H1 (cell line): ENCODE results near the gene TMEM269.

Experiments used
- BRCA1 ChIP-seq: IDR thresholded peaks from 2 replicates; pipeline ENCODE4 v1.6.1; 2012; ENCODE audit warnings: low read depth, low read length, improper control_type of control experiment
- EZH2 ChIP-seq: fragments of 200-600 bp; sonication (generic); IDR thresholded peaks from 2 replicates; pipeline ENCODE4 v1.7.1; 2012; ENCODE audit warnings: low read depth, mild to moderate bottlenecking, moderate library complexity, low read length, inconsistent platforms; ENCODE audit not compliant: severe bottlenecking
- FOSL1 ChIP-seq: IDR thresholded peaks from 2 replicates; pipeline ENCODE4 v1.6.1; 2011; ENCODE audit warnings: mild to moderate bottlenecking, low read depth, low read length, moderate library complexity; ENCODE audit not compliant: insufficient read depth
- HDAC6 ChIP-seq: IDR thresholded peaks from one replicate; pipeline ENCODE4 v1.7.1; 2012; ENCODE audit warnings: low read depth, mild to moderate bottlenecking, inconsistent platforms, low read length, moderate library complexity
- NRF1 ChIP-seq: IDR thresholded peaks from 2 replicates; pipeline ENCODE4 v1.6.1; 2011; ENCODE audit warnings: mild to moderate bottlenecking, low read depth, low read length, improper control_type of control experiment
- PHF8 ChIP-seq: fragments of 200-600 bp; sonication (generic); conservative IDR thresholded peaks from 2 replicates; pipeline ENCODE4 v1.7.1; 2012; ENCODE audit warnings: low read depth, mild to moderate bottlenecking, inconsistent platforms, low read length, moderate library complexity
- POLR2AphosphoS5 ChIP-seq: IDR thresholded peaks from 2 replicates; pipeline ENCODE4 v1.6.1; 2011; ENCODE audit warnings: low read depth, low read length
- RAD21 ChIP-seq, 2 experiments: IDR thresholded peaks in 1 of 2; conservative IDR thresholded peaks in 1 of 2; 2 replicates each; pipeline ENCODE4 v1.6.1; 2011; ENCODE audit warnings: low read depth in 2 of 2, low read length in 2 of 2, improper control_type of control experiment in 1 of 2, inconsistent platforms in 1 of 2, mild to moderate bottlenecking in 1 of 2, moderate library complexity in 1 of 2
- RBBP5 ChIP-seq: IDR thresholded peaks from 2 replicates; pipeline ENCODE4 v1.7.1; 2012; ENCODE audit warnings: low read depth, mild to moderate bottlenecking, inconsistent platforms, low read length, moderate library complexity, borderline replicate concordance
- SUZ12 ChIP-seq: fragments of 200-600 bp; sonication (generic); IDR thresholded peaks from 2 replicates; pipeline ENCODE4 v1.6.1; 2012; ENCODE audit warnings: mild to moderate bottlenecking, inconsistent platforms, low read length, moderate library complexity, mixed read lengths
- TEAD4 ChIP-seq: IDR thresholded peaks from 2 replicates; pipeline ENCODE4 v1.6.1; 2012; ENCODE audit warnings: low read depth, low read length, inconsistent platforms, mixed read lengths
- YY1 ChIP-seq: IDR thresholded peaks from 2 replicates; pipeline ENCODE4 v1.6.1; 2011; ENCODE audit warnings: low read depth, mild to moderate bottlenecking, low read length

DNA sequence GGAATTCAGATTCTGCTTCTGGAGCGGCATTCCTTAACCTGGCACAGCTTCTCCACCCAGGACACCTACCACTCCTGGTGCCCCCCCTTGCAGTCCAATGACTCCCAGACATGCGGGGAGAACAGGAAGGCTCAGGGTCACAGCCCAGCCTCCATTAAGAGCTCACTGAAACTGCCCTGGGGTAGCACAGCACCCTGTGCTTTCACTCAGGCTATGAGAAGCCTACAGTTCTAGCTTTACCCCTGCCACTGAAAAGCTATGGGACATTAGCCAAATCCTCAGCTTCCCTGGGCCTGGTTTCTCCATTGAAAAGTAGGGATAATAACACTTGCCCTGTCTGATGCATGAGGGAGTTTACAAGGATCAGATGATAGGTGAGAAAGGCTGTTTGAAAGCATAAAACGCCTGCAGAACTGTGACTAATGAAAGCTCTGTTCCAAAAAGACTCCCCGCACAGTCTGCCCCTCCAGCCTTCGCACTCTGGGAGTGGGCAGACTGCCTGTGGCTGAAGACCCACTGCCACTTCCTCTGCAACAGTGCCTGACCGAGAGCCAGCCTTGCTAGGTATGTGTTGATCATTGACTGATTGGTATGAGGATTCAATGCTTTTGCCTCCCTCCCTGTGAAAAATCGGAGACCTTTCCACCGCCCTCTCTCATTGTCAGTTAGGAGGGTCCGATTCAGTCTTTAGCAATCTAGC is 42.0 kb upstream of the TMEM269 start:
- no peak for TF ChIP-seq BRCA1
- no peak for TF ChIP-seq PHF8
- TF ChIP-seq RAD21 (IDR thresholded peaks at IDR 0.05 in 1 of 2, conservative IDR thresholded peaks at IDR 0.05 in 1 of 2; ENCODE audit: low read depth in 2 of 2, low read length in 2 of 2): no peak
- no peak for TF ChIP-seq HDAC6
- TF ChIP-seq NRF1: no peak
- no peak for TF ChIP-seq RBBP5
- TF ChIP-seq SUZ12: no peak
- TF ChIP-seq YY1: no peak
- no peak for TF ChIP-seq POLR2AphosphoS5
- TF ChIP-seq EZH2: no peak
- no peak for TF ChIP-seq FOSL1
- TF ChIP-seq TEAD4: no peak
